DOHH2 (cell line): ENCODE data around the gene PAPPA.

ENCODE experiments used
- H3F3A ChIP-seq: fragments of 200-600 bp; sonication (generic), shearing (Covaris generic); 2 replicates; pipeline ENCODE4 v1.6.0; 2016; ENCODE audit warnings: antibody characterized with exemption, mild to moderate bottlenecking; ENCODE audit not compliant: control insufficient read depth, insufficient read depth
- H3K27ac ChIP-seq: fragments of 200-600 bp; sonication (generic); 2 replicates; pipeline ENCODE4 v1.5.1; 2014; ENCODE audit warnings: low read depth, mild to moderate bottlenecking, low read length, moderate library complexity
- H3K27me3 ChIP-seq: fragments of 200-600 bp; sonication (generic); 2 replicates; pipeline ENCODE4 v1.6.1; 2014; ENCODE audit warnings: mild to moderate bottlenecking, low read length, mixed read lengths; ENCODE audit not compliant: control insufficient read depth
- H3K36me3 ChIP-seq: fragments of 200-600 bp; sonication (generic); 2 replicates; pipeline ENCODE4 v1.6.1; 2014; ENCODE audit warnings: mild to moderate bottlenecking, low read length, moderate library complexity, mixed read lengths; ENCODE audit not compliant: control insufficient read depth
- H3K4me1 ChIP-seq: fragments of 200-600 bp; sonication (generic); 2 replicates; pipeline ENCODE4 v1.6.1; 2014; ENCODE audit warnings: mild to moderate bottlenecking, low read length, mixed read lengths; ENCODE audit not compliant: control insufficient read depth
- H3K4me2 ChIP-seq: fragments of 200-600 bp; sonication (generic); 2 replicates; pipeline ENCODE4 v1.6.0; 2014; ENCODE audit warnings: mild to moderate bottlenecking, low read length, moderate library complexity
- H3K4me3 ChIP-seq: fragments of 200-600 bp; sonication (generic); 2 replicates; pipeline ENCODE4 v1.5.1; 2014; ENCODE audit warnings: mild to moderate bottlenecking, low read length, mixed read lengths
- H3K79me2 ChIP-seq: fragments of 200-600 bp; sonication (generic); 2 replicates; pipeline ENCODE4 v1.6.1; 2014; ENCODE audit warnings: mild to moderate bottlenecking, low read length, mixed read lengths; ENCODE audit not compliant: control insufficient read depth
- H3K9me2 ChIP-seq: fragments of 200-600 bp; sonication (generic); replicated peaks from 2 replicates; pipeline ENCODE4 v1.6.1; 2014; ENCODE audit warnings: mild to moderate bottlenecking, low read length, mixed read lengths; ENCODE audit not compliant: control insufficient read depth
- H3K9me3 ChIP-seq: fragments of 200-600 bp; sonication (generic); 2 replicates; pipeline ENCODE4 v1.6.1; 2014; ENCODE audit warnings: antibody characterized with exemption, low read length, mixed read lengths; ENCODE audit not compliant: control insufficient read depth, insufficient read depth
- H4K20me1 ChIP-seq: fragments of 200-600 bp; sonication (generic); 2 replicates; pipeline ENCODE4 v1.6.0; 2014; ENCODE audit warnings: low read depth, mild to moderate bottlenecking, antibody characterized with exemption, low read length, moderate library complexity; ENCODE audit not compliant: control insufficient read depth, insufficient read depth
- EZH2phosphoT487 ChIP-seq: fragments of 200-600 bp; sonication (generic); IDR thresholded peaks from 2 replicates; pipeline ENCODE4 v1.6.1; 2017; ENCODE audit warnings: borderline replicate concordance, mild to moderate bottlenecking, antibody characterized with exemption, low read length, moderate library complexity, mixed read lengths
- TF ChIP-seq, protein P1 (sequence below): fragments of 200-600 bp; sonication (generic); IDR thresholded peaks from one replicate; pipeline ENCODE4 v1.5.1; 2014; ENCODE audit warnings: antibody characterized with exemption, mild to moderate bottlenecking, low read depth, low read length; ENCODE audit not compliant: poor library complexity, severe bottlenecking

PAPPA gene

DNA sequence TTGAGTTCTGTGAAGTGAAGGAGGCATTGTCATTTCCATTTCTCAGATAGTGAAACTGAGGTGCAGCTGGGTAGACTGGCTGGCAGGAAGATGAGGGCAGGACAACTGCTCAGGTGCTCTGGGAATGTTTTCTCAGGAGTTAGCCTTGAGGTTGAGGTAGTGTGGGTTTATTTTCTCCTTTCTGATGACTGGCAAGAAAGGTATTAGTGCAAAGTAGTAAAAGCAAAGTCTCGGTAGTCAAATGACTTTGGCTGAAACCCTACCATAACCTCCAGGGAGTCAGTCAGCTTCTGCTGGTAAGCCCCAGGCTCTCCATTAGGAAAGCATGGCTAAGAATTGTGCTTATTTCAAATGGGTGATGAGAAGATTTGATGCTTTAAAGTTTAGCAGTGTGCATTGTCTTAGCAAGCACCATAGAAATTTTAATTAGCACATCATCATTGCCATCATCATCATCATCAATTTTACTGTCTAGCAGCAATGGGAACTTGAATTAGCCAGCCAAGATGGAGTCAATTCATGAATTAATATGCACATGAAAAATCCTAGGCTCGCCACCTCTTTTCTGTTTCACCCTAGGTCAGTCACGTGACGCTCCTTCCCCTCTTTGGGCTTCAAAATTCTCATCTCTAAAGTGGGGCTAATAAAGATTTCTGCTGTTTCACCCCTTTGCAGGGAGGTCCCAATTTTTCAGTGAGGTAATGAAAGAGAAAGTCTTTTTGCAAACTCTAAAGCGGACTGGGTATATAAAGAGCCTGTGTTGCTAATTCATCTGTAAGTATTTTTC is 10.7 kb upstream of the PAPPA start:
- H3K4me1 ChIP-seq = no peaks in the 10 kb centered on the region
- TF ChIP-seq EZH2phosphoT487 = no peak
- TF ChIP-seq, protein P1, sequence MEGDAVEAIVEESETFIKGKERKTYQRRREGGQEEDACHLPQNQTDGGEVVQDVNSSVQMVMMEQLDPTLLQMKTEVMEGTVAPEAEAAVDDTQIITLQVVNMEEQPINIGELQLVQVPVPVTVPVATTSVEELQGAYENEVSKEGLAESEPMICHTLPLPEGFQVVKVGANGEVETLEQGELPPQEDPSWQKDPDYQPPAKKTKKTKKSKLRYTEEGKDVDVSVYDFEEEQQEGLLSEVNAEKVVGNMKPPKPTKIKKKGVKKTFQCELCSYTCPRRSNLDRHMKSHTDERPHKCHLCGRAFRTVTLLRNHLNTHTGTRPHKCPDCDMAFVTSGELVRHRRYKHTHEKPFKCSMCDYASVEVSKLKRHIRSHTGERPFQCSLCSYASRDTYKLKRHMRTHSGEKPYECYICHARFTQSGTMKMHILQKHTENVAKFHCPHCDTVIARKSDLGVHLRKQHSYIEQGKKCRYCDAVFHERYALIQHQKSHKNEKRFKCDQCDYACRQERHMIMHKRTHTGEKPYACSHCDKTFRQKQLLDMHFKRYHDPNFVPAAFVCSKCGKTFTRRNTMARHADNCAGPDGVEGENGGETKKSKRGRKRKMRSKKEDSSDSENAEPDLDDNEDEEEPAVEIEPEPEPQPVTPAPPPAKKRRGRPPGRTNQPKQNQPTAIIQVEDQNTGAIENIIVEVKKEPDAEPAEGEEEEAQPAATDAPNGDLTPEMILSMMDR = no peak
- H3K27me3 ChIP-seq = no peaks in the 10 kb centered on the region
- no peak overlapping the region for H3K4me2 ChIP-seq
- no peaks in the 10 kb centered on the region for H3K36me3 ChIP-seq
- no peak overlapping the region for H3K4me3 ChIP-seq
- H4K20me1 ChIP-seq = no peaks in the 10 kb centered on the region
- H3K27ac ChIP-seq = no peak overlapping the region
- H3K79me2 ChIP-seq = no peaks in the 10 kb centered on the region
- no peaks in the 10 kb centered on the region for H3K9me2 ChIP-seq
- H3F3A ChIP-seq = no peaks in the 10 kb centered on the region
- H3K9me3 ChIP-seq = no peaks in the 10 kb centered on the region

- Histone ChIP-seq H4K20me1 (no peaks in the 10 kb centered on the region), H3K27ac (no peak overlapping the region), H3K4me2 (no peak overlapping the region), H3K36me3 (no peaks in the 10 kb centered on the region), H3K9me2 (no peaks in the 10 kb centered on the region), H3K9me3 (no peaks in the 10 kb centered on the region), H3K27me3 (no peaks in the 10 kb centered on the region), H3K4me1 (no peaks in the 10 kb centered on the region), H3K79me2 (no peaks in the 10 kb centered on the region), H3F3A (no peaks in the 10 kb centered on the region), H3K4me3 (no peak overlapping the region)
- TF ChIP-seq, protein P1 = no peak
- TF ChIP-seq EZH2phosphoT487 = no peak
Measured at GRCh38 chr9:116144038-116144437, 9.6 kb upstream of the PAPPA start.

GRCh38 chr9:116144555-116144954 is 9.0 kb upstream of the PAPPA start:
- Histone ChIP-seq H3K27ac (no peak overlapping the region), H4K20me1 (no peaks in the 10 kb centered on the region), H3K79me2 (no peaks in the 10 kb centered on the region), H3K4me3 (no peak overlapping the region), H3K4me1 (no peaks in the 10 kb centered on the region), H3K9me3 (no peaks in the 10 kb centered on the region), H3F3A (no peaks in the 10 kb centered on the region), H3K4me2 (no peak overlapping the region), H3K27me3 (no peaks in the 10 kb centered on the region), H3K9me2 (no peaks in the 10 kb centered on the region), H3K36me3 (no peaks in the 10 kb centered on the region)
- no peak for TF ChIP-seq EZH2phosphoT487
- TF ChIP-seq, protein P1 = no peak
